MCF 10A (cell line): ENCODE measurements around the gene NTM. TPM values are rescaled to one million over a fixed set of nuclear protein-coding genes. Genes with fewer than 3 reads are reported as not detected.

Source experiments
- BruUV-seq: library from RNA; stranded (reverse); fragments of 400-500 nt; replicated peaks from 2 replicates; lab custom pipeline; 2021; lab: Mats Ljungman, UMichigan
- CTCF ChIA-PET: fragments of 300-600 bp; sonication (Branson Sonifier 250); formaldehyde crosslinking; extraction: SDS; loops from one replicate; lab custom pipeline; 2021; ENCODE audit warnings: antibody characterized with exemption, inconsistent platforms; lab: Yijun Ruan, JAX
- POLR2A ChIA-PET: fragments of 300-600, 350-650 bp; sonication (Branson Sonifier 250); formaldehyde crosslinking; extraction: SDS; loops from one replicate; lab custom pipeline; 2020; ENCODE audit warnings: antibody characterized with exemption, inconsistent platforms; lab: Yijun Ruan, JAX
- DNase-seq: peaks from one replicate; pipeline ENCODE4 v3.0.0-alpha.2; 2018; ENCODE audit not compliant: unreplicated experiment
- H3K27ac Mint-ChIP-seq: one replicate; pipeline ENCODE4 v1.8.0; 2022; ENCODE audit warnings: mild to moderate bottlenecking, low read depth, mixed read lengths; ENCODE audit not compliant: unreplicated experiment
- H3K27me3 Mint-ChIP-seq: one replicate; pipeline ENCODE4 v1.8.0; 2022; ENCODE audit warnings: mixed read lengths; ENCODE audit not compliant: insufficient read depth, unreplicated experiment
- H3K36me3 Mint-ChIP-seq: one replicate; pipeline ENCODE4 v1.8.0; 2022; ENCODE audit warnings: mild to moderate bottlenecking, moderate library complexity, mixed read lengths; ENCODE audit not compliant: insufficient read depth, unreplicated experiment
- H3K4me1 Mint-ChIP-seq: one replicate; pipeline ENCODE4 v1.8.0; 2022; ENCODE audit warnings: mixed read lengths; ENCODE audit not compliant: insufficient read depth, unreplicated experiment
- H3K4me3 Mint-ChIP-seq: one replicate; pipeline ENCODE4 v1.8.0; 2022; ENCODE audit warnings: mild to moderate bottlenecking, moderate library complexity, mixed read lengths; ENCODE audit not compliant: unreplicated experiment
- H3K9me3 Mint-ChIP-seq: one replicate; pipeline ENCODE4 v1.8.0; 2022; ENCODE audit warnings: mixed read lengths; ENCODE audit not compliant: unreplicated experiment
- CTCF ChIP-seq: fragments of 200-600 bp; IDR thresholded peaks from one replicate; pipeline ENCODE4 v1.8.0; 2022; ENCODE audit warnings: antibody characterized with exemption, mild to moderate bottlenecking; ENCODE audit not compliant: unreplicated experiment
- intact Hi-C: fragments of 100-400 bp; cut with micrococcal nuclease; formaldehyde crosslinking; loops from 2 replicates; pipeline ENCODE4 v1.14.1; 2022
- total RNA-seq: library from RNA; stranded (reverse); gene quantifications from 2 replicates; pipeline ENCODE4 v1.2.3, GENCODE V29; 2022

The NTM gene
- total RNA-seq, 1 experiment from 2014 or later: not detected

- no peaks in the 10 kb centered on the region for H3K4me1 Mint-ChIP-seq
- peaks cover 24% of the 10 kb centered on the region for H3K9me3 Mint-ChIP-seq
- TF ChIP-seq CTCF: no peak
- ChIA-PET CTCF (interaction anchor here (0.9 kb wide), 1 partner anchor 106 kb away, joined by 4 read pairs; no protein-coding TSS in a partner anchor), POLR2A (no interaction called here)
- intact Hi-C loops: no loop called here
- H3K27ac Mint-ChIP-seq: no peak overlapping the region
- no TSS peak for BruUV-seq
- no peak for DNase-seq
- no peak overlapping the region for H3K4me3 Mint-ChIP-seq
- no peaks in the 10 kb centered on the region for H3K36me3 Mint-ChIP-seq
- H3K27me3 Mint-ChIP-seq: no peaks in the 10 kb centered on the region
Observed at GRCh38 chr11:131568318-131568717, 197.9 kb downstream of the NTM start.

GRCh38 chr11:131571571-131571970 is 201.2 kb downstream of the NTM start:
- DNase-seq: no peak
- no peaks in the 10 kb centered on the region for H3K36me3 Mint-ChIP-seq

GRCh38 chr11:131572423-131572822 is 202.0 kb downstream of the NTM start:
- no peak for TF ChIP-seq CTCF
- Mint-ChIP-seq H3K27me3 (no peaks in the 10 kb centered on the region), H3K4me1 (no peaks in the 10 kb centered on the region), H3K4me3 (no peak overlapping the region), H3K9me3 (peaks cover 15% of the 10 kb centered on the region), H3K27ac (no peak overlapping the region), H3K36me3 (no peaks in the 10 kb centered on the region)
- intact Hi-C loops: no loop called here
- POLR2A ChIA-PET: no interaction called here
- no peak for DNase-seq
- CTCF ChIA-PET: no interaction called here
- no TSS peak for BruUV-seq

More at GRCh38 chr11:131571571-131571970, 201.2 kb downstream of the NTM start:
- H3K27ac Mint-ChIP-seq: no peak overlapping the region
- H3K4me1 Mint-ChIP-seq: no peaks in the 10 kb centered on the region
- POLR2A ChIA-PET: no interaction called here
- no peaks in the 10 kb centered on the region for H3K27me3 Mint-ChIP-seq
- peaks cover 14% of the 10 kb centered on the region for H3K9me3 Mint-ChIP-seq
- CTCF ChIA-PET: interaction anchor here (0.6 kb wide), 1 partner anchor 1155 kb away, joined by 3 read pairs; no protein-coding TSS in a partner anchor
- no peak for TF ChIP-seq CTCF
- intact Hi-C loops: no loop called here
- no peak overlapping the region for H3K4me3 Mint-ChIP-seq
- no TSS peak for BruUV-seq

- no peak for DNase-seq
- BruUV-seq: no TSS peak
- ChIA-PET CTCF (interaction anchor here (0.6 to 1.3 kb wide), 6 partner anchors 36 to 515 kb away, joined by 3 to 4 read pairs (median 3); no protein-coding TSS in a partner anchor), POLR2A (no interaction called here)
- H3K9me3 Mint-ChIP-seq: peaks cover 40% of the 10 kb centered on the region
- no peak for TF ChIP-seq CTCF
- H3K27ac Mint-ChIP-seq: no peak overlapping the region
- H3K36me3 Mint-ChIP-seq: no peaks in the 10 kb centered on the region
- intact Hi-C loops: no loop called here
- H3K4me3 Mint-ChIP-seq: no peak overlapping the region
- H3K4me1 Mint-ChIP-seq: no peaks in the 10 kb centered on the region
- H3K27me3 Mint-ChIP-seq: no peaks in the 10 kb centered on the region
Observed at GRCh38 chr11:131579932-131580387, 209.5 kb downstream of the NTM start.
